Suprapubic skin (tissue), 4 donors: Measurements from ENCODE around the gene CACNA2D4. TPM values are rescaled to one million over a fixed set of nuclear protein-coding genes. Genes with fewer than 3 reads are reported as not detected.
A peak's percentile ranks its signal among the peaks of the same experiment; 100 is the strongest.

Source experiments
- DNase-seq, 2 donors: peaks; one replicate each; pipeline ENCODE4 v3.0.0-alpha.2; 2019; ENCODE audit warnings: low spot score in 2 of 2
- H3K27ac ChIP-seq: fragments of 200-600 bp; sonication (generic); one replicate; pipeline ENCODE4 v1.5.1; 2019
- H3K27me3 ChIP-seq: fragments of 200-600 bp; sonication (generic); one replicate; pipeline ENCODE4 v1.5.1; 2019
- H3K36me3 ChIP-seq: fragments of 200-600 bp; sonication (generic); one replicate; pipeline ENCODE4 v1.5.1; 2019
- H3K4me1 ChIP-seq: fragments of 200-600 bp; sonication (generic); one replicate; pipeline ENCODE4 v1.5.1; 2019
- H3K4me3 ChIP-seq: fragments of 200-600 bp; sonication (generic); one replicate; pipeline ENCODE4 v1.5.1; 2019; ENCODE audit warnings: mild to moderate bottlenecking
- H3K9me3 ChIP-seq: fragments of 200-600 bp; sonication (generic); one replicate; pipeline ENCODE4 v1.5.1; 2019
- EP300 ChIP-seq: sonication (generic); formaldehyde crosslinking; IDR thresholded peaks from one replicate; pipeline ENCODE4 v1.6.1; 2017; ENCODE audit warnings: antibody characterized with exemption
- POLR2A ChIP-seq, 2 donors: fragments of 450-650 bp; IDR thresholded peaks; one replicate each; pipeline ENCODE4 v1.6.1; 2017; ENCODE audit warnings: antibody characterized with exemption in 2 of 2, mild to moderate bottlenecking in 2 of 2, moderate library complexity in 2 of 2
- POLR2AphosphoS5 ChIP-seq, 3 donors: sonication (generic); formaldehyde crosslinking; IDR thresholded peaks; one replicate each; pipeline ENCODE4 v1.6.1; 2017; ENCODE audit warnings: antibody characterized with exemption in 3 of 3
- WGBS: methylation state at CpG from one replicate; pipeline ENCODE4 v1.1.5; 2018; 5-methylcytosine and 5-hydroxymethylcytosine counted together
- total RNA-seq, 4 donors: library from RNA; depleted of rRNA; stranded (reverse); fragments of >200 nt; gene quantifications; one replicate each; pipeline ENCODE4 v1.1.0, GENCODE V29; 2016
- TF ChIP-seq, protein P1 (sequence below), 2 donors: fragments of 200-600 bp in 1 of 2; fragments of 450-650 bp in 1 of 2; sonication (generic) in 1 of 2; IDR thresholded peaks; one replicate each; pipeline ENCODE4 v1.5.1; 2016 to 2019; ENCODE audit warnings: antibody characterized with exemption in 2 of 2, mild to moderate bottlenecking in 1 of 2, moderate library complexity in 1 of 2

Gene CACNA2D4
- total RNA-seq, 4 donors from 2014 or later, result 0.56 to 1.5 (median 0.97) TPM

DNA sequence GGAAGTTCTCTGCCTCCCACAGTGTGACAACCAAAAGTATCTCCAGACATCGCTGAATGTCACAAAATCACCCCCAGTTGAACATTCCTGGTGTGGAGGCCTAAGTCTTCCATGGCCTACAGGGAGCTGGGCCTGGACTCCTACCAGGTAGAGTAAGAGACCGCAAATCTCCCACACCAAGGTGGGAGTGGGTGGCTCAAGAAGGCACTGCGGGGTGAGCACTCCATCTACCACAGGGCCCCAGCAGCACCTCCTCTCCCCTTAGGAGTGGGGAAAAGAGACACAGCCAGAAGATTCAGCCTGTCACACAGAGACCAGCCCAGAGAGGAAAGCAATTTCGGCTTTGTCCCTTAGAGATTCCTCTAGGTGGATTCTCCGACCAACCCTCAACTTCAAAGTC is 72.6 kb downstream of the CACNA2D4 start:
- Histone ChIP-seq H3K4me1 (no peaks in the 10 kb centered on the region), H3K9me3 (no peaks in the 10 kb centered on the region), H3K36me3 (no peaks in the 10 kb centered on the region), H3K27me3 (peaks cover 40% of the 10 kb centered on the region), H3K27ac (no peak overlapping the region), H3K4me3 (no peak overlapping the region)
- DNase-seq, result peak in 1 of 2 donors; percentile 21
- TF ChIP-seq POLR2AphosphoS5 (IDR thresholded peaks at IDR 0.05) (no peak), POLR2A (IDR thresholded peaks at IDR 0.05) (no peak), EP300 (no peak)
- TF ChIP-seq, protein P1, sequence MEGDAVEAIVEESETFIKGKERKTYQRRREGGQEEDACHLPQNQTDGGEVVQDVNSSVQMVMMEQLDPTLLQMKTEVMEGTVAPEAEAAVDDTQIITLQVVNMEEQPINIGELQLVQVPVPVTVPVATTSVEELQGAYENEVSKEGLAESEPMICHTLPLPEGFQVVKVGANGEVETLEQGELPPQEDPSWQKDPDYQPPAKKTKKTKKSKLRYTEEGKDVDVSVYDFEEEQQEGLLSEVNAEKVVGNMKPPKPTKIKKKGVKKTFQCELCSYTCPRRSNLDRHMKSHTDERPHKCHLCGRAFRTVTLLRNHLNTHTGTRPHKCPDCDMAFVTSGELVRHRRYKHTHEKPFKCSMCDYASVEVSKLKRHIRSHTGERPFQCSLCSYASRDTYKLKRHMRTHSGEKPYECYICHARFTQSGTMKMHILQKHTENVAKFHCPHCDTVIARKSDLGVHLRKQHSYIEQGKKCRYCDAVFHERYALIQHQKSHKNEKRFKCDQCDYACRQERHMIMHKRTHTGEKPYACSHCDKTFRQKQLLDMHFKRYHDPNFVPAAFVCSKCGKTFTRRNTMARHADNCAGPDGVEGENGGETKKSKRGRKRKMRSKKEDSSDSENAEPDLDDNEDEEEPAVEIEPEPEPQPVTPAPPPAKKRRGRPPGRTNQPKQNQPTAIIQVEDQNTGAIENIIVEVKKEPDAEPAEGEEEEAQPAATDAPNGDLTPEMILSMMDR (IDR thresholded peaks at IDR 0.05), result no peak
- WGBS, result 98% methylated on average over 5 of the region's 5 CpGs

DNA sequence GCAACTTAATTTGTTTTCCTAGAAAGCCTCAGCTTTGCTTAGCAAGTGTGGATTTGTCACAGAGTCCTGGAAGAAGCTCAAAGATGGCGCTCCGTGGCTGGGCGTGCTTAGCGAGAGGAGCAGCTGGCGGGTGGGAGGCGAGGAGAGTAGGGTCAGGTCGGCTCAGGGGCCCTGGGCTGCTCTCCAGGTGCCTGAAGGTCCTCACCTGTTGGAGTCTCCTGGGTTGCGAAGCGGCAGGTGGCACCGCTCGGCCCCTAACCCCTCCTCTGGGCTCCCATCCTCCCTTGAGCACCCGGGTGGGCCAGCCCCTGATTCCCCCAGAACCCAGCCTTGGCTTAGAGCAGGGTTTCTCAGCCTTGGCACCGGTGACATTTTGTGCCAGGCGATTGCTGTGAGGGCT is 73.0 kb downstream of the CACNA2D4 start:
- Histone ChIP-seq H3K4me3 (no peak overlapping the region), H3K4me1 (no peaks in the 10 kb centered on the region), H3K27me3 (peaks cover 40% of the 10 kb centered on the region), H3K36me3 (no peaks in the 10 kb centered on the region), H3K9me3 (no peaks in the 10 kb centered on the region), H3K27ac (no peak overlapping the region)
- DNase-seq, result peak in 1 of 2 donors; percentile 72
- no peak for TF ChIP-seq POLR2A (IDR thresholded peaks at IDR 0.05)
- TF ChIP-seq POLR2AphosphoS5 (IDR thresholded peaks at IDR 0.05), result no peak
- TF ChIP-seq, protein P1 (IDR thresholded peaks at IDR 0.05), result no peak
- no peak for TF ChIP-seq EP300
- 81% methylated on average over 12 of the region's 14 CpGs for WGBS

DNA sequence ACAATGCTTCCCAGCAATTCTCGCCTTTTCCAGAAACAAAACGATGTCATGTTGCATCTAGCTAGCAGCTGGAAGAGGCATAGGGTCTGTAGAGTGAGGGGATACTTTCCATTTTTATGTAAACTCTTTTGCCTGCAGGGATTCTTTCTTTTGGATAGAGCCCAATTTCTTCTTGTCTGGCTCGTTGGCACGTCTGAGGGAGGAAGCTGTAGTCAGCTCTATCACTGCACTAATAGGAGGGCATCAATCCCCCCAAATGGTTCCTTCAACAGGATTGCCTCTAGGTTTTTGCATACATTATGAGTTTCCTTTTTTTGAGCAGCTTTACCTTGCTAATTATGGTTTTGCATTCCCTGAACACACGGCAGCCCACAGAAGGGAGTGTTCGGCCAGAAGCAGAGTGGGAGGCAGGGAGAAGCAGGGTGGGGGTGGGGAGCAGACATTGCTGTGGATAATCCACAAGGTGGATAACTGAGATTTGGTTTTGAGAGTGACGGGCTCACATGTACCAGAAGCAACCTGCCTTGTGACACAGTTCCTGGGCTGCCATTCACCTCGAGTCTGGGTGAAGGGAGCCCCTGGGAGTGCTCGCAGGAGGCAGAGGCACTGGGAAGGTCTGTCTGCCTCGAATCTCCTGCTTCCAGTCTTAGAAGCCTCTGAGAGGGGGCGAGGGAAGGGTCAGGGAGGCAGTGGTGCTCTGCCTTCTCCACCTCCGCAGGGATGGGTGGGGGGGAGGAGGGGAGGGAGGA is 73.6 kb downstream of the CACNA2D4 start:
- Histone ChIP-seq H3K4me1 (no peaks in the 10 kb centered on the region), H3K36me3 (no peaks in the 10 kb centered on the region), H3K27ac (no peak overlapping the region), H3K4me3 (no peak overlapping the region), H3K9me3 (no peaks in the 10 kb centered on the region), H3K27me3 (peaks cover 40% of the 10 kb centered on the region)
- peak in 1 of 2 donors; percentile 37 for DNase-seq
- TF ChIP-seq EP300, result no peak
- no peak for TF ChIP-seq POLR2AphosphoS5 (IDR thresholded peaks at IDR 0.05)
- TF ChIP-seq, protein P1 (IDR thresholded peaks at IDR 0.05), result no peak
- no peak for TF ChIP-seq POLR2A (IDR thresholded peaks at IDR 0.05)
- WGBS, result 45% methylated on average over 10 of the region's 12 CpGs

DNA sequence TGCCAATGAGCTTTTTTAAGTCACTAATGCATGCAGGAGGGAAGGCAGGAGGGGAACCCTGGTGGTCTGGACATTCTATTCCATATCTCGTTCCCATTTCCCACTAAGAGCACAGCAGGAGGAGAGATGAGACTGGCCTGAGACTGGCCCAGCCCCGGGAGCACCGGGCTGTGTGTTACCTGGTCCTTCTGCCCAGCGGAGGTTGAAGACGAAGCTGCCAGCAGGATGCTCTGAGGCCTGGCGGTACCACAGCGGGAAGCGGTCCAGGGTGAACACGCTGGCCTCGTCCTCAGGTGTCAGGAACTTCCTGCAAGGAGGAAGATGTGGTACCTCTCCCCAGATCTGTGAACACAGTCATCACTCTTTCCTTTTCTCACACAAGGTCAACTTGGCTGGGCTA is 74.2 kb downstream of the CACNA2D4 start:
- no peak overlapping the region for H3K27ac ChIP-seq
- DNase-seq, result peak in 1 of 2 donors; percentile 40
- H3K4me3 ChIP-seq, result no peak overlapping the region
- H3K27me3 ChIP-seq, result peaks cover 43% of the 10 kb centered on the region
- H3K36me3 ChIP-seq, result no peaks in the 10 kb centered on the region
- H3K4me1 ChIP-seq, result no peaks in the 10 kb centered on the region
- TF ChIP-seq, protein P1 (IDR thresholded peaks at IDR 0.05), result no peak
- TF ChIP-seq POLR2AphosphoS5 (IDR thresholded peaks at IDR 0.05), result no peak
- no peak for TF ChIP-seq POLR2A (IDR thresholded peaks at IDR 0.05)
- TF ChIP-seq EP300, result no peak
- H3K9me3 ChIP-seq, result no peaks in the 10 kb centered on the region
- WGBS, result 70% methylated on average over 6 of the region's 10 CpGs

DNA sequence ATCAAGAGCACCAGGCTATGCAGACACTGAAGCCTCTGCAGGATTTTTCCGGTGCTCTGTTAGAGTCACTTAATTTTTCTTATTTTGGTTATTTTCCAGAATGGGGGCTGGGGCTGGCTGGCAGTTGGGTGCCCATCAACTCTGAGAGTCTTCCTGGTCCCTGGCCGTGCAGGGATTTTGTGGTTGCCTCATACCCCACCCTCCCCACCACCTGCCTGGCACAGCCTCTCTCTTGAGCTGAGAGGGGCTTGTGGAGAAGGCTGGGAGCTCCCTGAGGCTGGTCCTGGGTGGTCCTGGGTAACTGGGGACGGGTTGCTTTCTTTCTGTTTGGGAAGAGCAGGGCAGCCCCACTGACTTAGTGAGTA is 74.8 kb downstream of the CACNA2D4 start:
- Histone ChIP-seq H3K36me3 (no peaks in the 10 kb centered on the region), H3K4me1 (no peaks in the 10 kb centered on the region), H3K4me3 (no peak overlapping the region), H3K27ac (no peak overlapping the region), H3K9me3 (no peaks in the 10 kb centered on the region), H3K27me3 (peaks cover 49% of the 10 kb centered on the region)
- 49% methylated on average over 3 of the region's 3 CpGs for WGBS
- peak in 1 of 2 donors; percentile 64 for DNase-seq
- TF ChIP-seq POLR2AphosphoS5 (IDR thresholded peaks at IDR 0.05) (no peak), POLR2A (IDR thresholded peaks at IDR 0.05) (no peak), EP300 (no peak)
- TF ChIP-seq, protein P1 (IDR thresholded peaks at IDR 0.05), result no peak
